RWPE2 (cell line): Measurements from ENCODE around the gene KIF16B.

Experiments
- ATAC-seq: fragments of 200-7000 bp; cut with Tn5 transposase; 3 replicates; pipeline ENCODE4 v1.9.1; 2021; ENCODE audit warnings: low read depth
- DNase-seq: peaks from one replicate; pipeline ENCODE4 v3.0.0-alpha.2; 2020; ENCODE audit warnings: low spot score
- H3K27ac ChIP-seq: fragments of 450-650 bp; 2 replicates; pipeline ENCODE4 v1.5.1; 2017; ENCODE audit warnings: mild to moderate bottlenecking; ENCODE audit not compliant: poor library complexity, severe bottlenecking
- H3K27me3 ChIP-seq: fragments of 250-450 bp; sonication (Bioruptor Pico); 2 replicates; pipeline ENCODE4 v1.5.1; 2021; ENCODE audit warnings: mild to moderate bottlenecking, moderate library complexity; ENCODE audit not compliant: insufficient read depth, poor library complexity, severe bottlenecking
- H3K36me3 ChIP-seq: fragments of 250-450 bp; sonication (Bioruptor Pico); 2 replicates; pipeline ENCODE4 v1.5.1; 2020; ENCODE audit warnings: low read depth, mild to moderate bottlenecking, moderate library complexity
- H3K4me1 ChIP-seq: fragments of 250-450 bp; sonication (Bioruptor Pico); 2 replicates; pipeline ENCODE4 v1.5.1; 2021; ENCODE audit warnings: mild to moderate bottlenecking, moderate library complexity; ENCODE audit not compliant: insufficient read depth, poor library complexity, severe bottlenecking
- H3K4me3 ChIP-seq: fragments of 250-450 bp; sonication (Bioruptor Pico); 2 replicates; pipeline ENCODE4 v1.5.1; 2021; ENCODE audit warnings: mild to moderate bottlenecking, moderate library complexity; ENCODE audit not compliant: severe bottlenecking
- H3K9me3 ChIP-seq: fragments of 250-450 bp; sonication (Bioruptor Pico); 2 replicates; pipeline ENCODE4 v1.5.1; 2021; ENCODE audit warnings: mild to moderate bottlenecking, moderate library complexity; ENCODE audit not compliant: severe bottlenecking
- TF ChIP-seq, protein P1 (sequence below): fragments of 450-650 bp; IDR thresholded peaks from one replicate; pipeline ENCODE4 v1.5.1; 2017; ENCODE audit warnings: mild to moderate bottlenecking, moderate library complexity; ENCODE audit not compliant: poor library complexity, severe bottlenecking

KIF16B gene

DNA sequence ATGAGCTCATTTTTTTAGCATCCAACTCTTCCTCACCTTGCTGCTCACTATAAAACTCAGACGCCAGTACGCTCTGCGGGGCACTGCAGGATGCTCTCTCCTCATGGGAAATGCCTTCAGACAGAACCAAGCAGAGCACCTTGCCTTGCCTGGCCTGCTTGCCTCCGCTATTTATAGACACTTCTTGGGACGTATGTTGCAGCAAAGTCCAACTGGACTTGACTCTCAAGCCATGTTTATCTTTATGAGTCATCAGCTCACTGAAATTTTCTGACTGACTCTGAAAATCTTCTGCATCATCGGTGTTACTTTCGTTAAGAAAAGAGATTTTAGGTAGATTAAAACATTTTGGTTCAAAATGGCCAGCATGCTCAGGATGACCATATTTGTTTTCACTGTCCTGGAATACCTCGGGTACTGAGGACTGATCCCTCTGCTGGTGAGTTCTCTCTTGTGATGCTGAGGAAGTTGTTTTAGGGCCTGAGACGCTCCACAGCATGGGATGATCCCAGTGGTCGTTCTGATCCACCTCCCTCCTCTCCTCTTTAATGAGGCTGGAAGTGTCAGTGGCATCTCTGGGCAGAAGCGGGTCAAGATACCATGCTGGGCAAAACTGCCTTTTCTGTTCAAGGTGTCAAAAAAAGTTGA is 204.5 kb downstream of the KIF16B start:
- Histone ChIP-seq H3K27me3 (no peaks in the 10 kb centered on the region), H3K4me1 (no peaks in the 10 kb centered on the region), H3K27ac (no peak overlapping the region), H3K4me3 (no peak overlapping the region), H3K9me3 (no peaks in the 10 kb centered on the region), H3K36me3 (no peaks in the 10 kb centered on the region)
- DNase-seq, result no peak
- ATAC-seq, result no peak
- TF ChIP-seq, protein P1, sequence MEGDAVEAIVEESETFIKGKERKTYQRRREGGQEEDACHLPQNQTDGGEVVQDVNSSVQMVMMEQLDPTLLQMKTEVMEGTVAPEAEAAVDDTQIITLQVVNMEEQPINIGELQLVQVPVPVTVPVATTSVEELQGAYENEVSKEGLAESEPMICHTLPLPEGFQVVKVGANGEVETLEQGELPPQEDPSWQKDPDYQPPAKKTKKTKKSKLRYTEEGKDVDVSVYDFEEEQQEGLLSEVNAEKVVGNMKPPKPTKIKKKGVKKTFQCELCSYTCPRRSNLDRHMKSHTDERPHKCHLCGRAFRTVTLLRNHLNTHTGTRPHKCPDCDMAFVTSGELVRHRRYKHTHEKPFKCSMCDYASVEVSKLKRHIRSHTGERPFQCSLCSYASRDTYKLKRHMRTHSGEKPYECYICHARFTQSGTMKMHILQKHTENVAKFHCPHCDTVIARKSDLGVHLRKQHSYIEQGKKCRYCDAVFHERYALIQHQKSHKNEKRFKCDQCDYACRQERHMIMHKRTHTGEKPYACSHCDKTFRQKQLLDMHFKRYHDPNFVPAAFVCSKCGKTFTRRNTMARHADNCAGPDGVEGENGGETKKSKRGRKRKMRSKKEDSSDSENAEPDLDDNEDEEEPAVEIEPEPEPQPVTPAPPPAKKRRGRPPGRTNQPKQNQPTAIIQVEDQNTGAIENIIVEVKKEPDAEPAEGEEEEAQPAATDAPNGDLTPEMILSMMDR, result no peak

DNA sequence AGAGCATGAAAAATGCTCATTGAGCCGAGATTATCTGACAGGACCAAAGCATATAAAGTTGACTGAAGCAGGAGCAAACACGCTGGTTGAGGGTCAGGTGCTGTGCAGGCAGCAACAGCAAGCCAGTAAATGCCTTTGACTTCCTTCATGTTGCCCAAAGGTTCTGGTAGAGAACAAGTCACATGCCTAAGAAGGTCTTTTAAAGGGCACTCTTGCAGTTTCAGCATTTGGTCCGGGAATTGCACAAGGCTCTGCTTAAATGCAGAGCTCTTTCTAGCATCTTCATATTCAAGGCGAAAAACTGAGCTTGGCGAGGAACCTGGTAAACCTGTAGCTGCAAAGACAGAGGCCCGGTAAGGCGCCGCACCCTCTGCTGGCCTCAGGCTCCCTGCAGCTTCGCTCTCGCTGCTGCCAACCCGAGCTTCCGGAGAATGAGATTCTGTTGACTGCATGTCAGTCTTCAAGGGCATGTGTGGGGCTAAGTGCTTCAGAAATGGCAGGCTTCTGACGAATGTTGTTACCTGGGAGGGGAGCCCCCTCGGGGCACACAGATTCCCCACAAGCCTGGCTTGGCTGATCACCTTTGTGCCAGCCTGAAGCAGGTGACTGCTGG is 205.2 kb downstream of the KIF16B start:
- no peaks in the 10 kb centered on the region for H3K4me1 ChIP-seq
- no peak overlapping the region for H3K27ac ChIP-seq
- H3K9me3 ChIP-seq, result no peaks in the 10 kb centered on the region
- H3K36me3 ChIP-seq, result no peaks in the 10 kb centered on the region
- ATAC-seq (no peak), DNase-seq (no peak)
- no peak overlapping the region for H3K4me3 ChIP-seq
- TF ChIP-seq, protein P1, result no peak
- H3K27me3 ChIP-seq, result no peaks in the 10 kb centered on the region

DNA sequence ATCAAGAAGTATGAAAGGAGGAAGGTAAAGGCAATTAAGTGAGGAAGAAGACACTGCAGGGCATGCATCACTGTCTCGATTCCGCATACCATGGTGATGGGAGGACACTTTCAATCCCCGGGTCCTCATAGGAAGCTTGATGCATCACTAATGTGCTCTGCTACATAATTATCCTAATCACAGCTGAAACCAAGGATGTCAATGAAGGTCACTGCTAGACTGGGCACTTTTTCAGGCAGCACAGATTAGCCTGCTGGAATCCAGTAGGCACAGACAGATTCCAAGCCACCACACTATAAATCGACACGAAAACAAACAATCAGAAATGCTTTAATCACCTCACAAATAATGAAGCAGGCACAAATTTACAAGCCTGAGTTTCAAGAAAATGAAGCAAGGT is 206.7 kb downstream of the KIF16B start:
- DNase-seq (no peak), ATAC-seq (no peak)
- H3K36me3 ChIP-seq, result no peaks in the 10 kb centered on the region
- no peak overlapping the region for H3K27ac ChIP-seq
- H3K4me3 ChIP-seq, result no peak overlapping the region
- TF ChIP-seq, protein P1, result no peak
- H3K27me3 ChIP-seq, result no peaks in the 10 kb centered on the region
- H3K9me3 ChIP-seq, result no peaks in the 10 kb centered on the region
- H3K4me1 ChIP-seq, result no peaks in the 10 kb centered on the region

DNA sequence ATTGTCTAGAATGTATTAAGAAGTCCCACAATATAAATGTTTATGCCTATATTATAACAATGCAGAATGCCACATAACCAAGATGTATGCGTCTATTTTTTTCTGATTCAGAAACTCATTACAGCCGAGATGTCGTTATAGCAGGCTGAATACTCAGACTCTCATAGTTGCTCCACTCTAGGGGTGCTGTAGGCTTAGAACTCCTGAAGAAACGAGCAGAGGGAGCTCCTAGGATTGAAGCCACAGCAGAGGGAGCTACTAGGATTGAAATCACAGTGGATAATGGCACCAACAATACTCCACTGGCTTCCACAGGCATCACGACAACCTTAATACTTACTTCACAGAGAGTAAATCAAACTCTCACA is 208.9 kb downstream of the KIF16B start:
- no peaks in the 10 kb centered on the region for H3K9me3 ChIP-seq
- H3K4me1 ChIP-seq, result no peaks in the 10 kb centered on the region
- ATAC-seq, result no peak
- no peaks in the 10 kb centered on the region for H3K36me3 ChIP-seq
- no peak for DNase-seq
- H3K4me3 ChIP-seq, result no peak overlapping the region
- no peak overlapping the region for H3K27ac ChIP-seq
- H3K27me3 ChIP-seq, result no peaks in the 10 kb centered on the region
- TF ChIP-seq, protein P1, result no peak
